ENCODE data around the gene XYLT1.

DNA sequence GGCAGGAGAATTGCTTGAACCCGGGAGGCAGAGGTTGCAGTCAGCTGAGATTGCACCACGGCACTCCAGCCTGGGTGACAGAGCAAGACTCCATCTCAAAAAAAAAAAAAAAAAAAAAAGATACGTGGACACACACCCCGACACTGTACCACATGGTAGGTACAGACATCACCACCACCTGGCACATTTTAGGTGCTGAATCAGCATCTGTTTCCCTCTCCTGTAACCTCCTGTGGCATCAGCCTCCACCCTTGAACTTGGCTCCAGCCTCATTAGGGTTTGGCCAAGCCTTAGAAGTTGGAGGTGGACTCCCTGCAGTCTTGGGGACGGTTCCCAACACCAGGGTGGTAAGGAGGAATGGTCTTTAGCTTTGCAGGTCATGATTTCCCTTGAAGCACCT is 46.0 kb downstream of the XYLT1 start:
- TF ChIP-seq, protein P1, sequence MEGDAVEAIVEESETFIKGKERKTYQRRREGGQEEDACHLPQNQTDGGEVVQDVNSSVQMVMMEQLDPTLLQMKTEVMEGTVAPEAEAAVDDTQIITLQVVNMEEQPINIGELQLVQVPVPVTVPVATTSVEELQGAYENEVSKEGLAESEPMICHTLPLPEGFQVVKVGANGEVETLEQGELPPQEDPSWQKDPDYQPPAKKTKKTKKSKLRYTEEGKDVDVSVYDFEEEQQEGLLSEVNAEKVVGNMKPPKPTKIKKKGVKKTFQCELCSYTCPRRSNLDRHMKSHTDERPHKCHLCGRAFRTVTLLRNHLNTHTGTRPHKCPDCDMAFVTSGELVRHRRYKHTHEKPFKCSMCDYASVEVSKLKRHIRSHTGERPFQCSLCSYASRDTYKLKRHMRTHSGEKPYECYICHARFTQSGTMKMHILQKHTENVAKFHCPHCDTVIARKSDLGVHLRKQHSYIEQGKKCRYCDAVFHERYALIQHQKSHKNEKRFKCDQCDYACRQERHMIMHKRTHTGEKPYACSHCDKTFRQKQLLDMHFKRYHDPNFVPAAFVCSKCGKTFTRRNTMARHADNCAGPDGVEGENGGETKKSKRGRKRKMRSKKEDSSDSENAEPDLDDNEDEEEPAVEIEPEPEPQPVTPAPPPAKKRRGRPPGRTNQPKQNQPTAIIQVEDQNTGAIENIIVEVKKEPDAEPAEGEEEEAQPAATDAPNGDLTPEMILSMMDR (IDR thresholded peaks at IDR 0.05), result no peak
- no peak for TF ChIP-seq POLR2A (IDR thresholded peaks at IDR 0.05)

All from thyroid gland (tissue), 4 donors.